NT2/D1 (cell line): ENCODE measurements around the gene TMEFF1.

Experiments used
- DNase-seq: peaks from one replicate; pipeline ENCODE4 v3.0.0-alpha.2; 2011; ENCODE audit warnings: low read depth, low spot score
- H3K27me3 ChIP-seq: 2 replicates; pipeline ENCODE4 v1.6.0; 2011; ENCODE audit warnings: mild to moderate bottlenecking; ENCODE audit not compliant: insufficient read length, insufficient read depth
- H3K36me3 ChIP-seq: 2 replicates; pipeline ENCODE4 v1.6.1; 2011; ENCODE audit warnings: mild to moderate bottlenecking, low read length, mixed read lengths; ENCODE audit not compliant: insufficient read depth, insufficient read length
- H3K4me1 ChIP-seq: 2 replicates; pipeline ENCODE4 v1.5.1; 2011; ENCODE audit not compliant: insufficient read depth, insufficient read length
- H3K4me3 ChIP-seq: 2 replicates; pipeline ENCODE4 v1.5.1; 2011; ENCODE audit warnings: low read depth; ENCODE audit not compliant: insufficient read length
- H3K9ac ChIP-seq: 2 replicates; pipeline ENCODE4 v1.6.0; 2011; ENCODE audit warnings: low read depth; ENCODE audit not compliant: insufficient read length
- H3K9me3 ChIP-seq: 2 replicates; pipeline ENCODE4 v1.5.1; 2011; ENCODE audit warnings: mild to moderate bottlenecking, low read length; ENCODE audit not compliant: insufficient read depth
- SUZ12 ChIP-seq: IDR thresholded peaks from 2 replicates; pipeline ENCODE4 v1.6.1; 2011; ENCODE audit not compliant: insufficient read length, insufficient read depth; ENCODE audit errors: extremely low read depth
- YY1 ChIP-seq: IDR thresholded peaks from 2 replicates; pipeline ENCODE4 v1.6.1; 2011; ENCODE audit not compliant: insufficient read length, insufficient read depth
- ZNF274 ChIP-seq: IDR thresholded peaks from 2 replicates; pipeline ENCODE4 v1.6.1; 2011; ENCODE audit warnings: mild to moderate bottlenecking, low read depth, low read length

Gene TMEFF1

DNA sequence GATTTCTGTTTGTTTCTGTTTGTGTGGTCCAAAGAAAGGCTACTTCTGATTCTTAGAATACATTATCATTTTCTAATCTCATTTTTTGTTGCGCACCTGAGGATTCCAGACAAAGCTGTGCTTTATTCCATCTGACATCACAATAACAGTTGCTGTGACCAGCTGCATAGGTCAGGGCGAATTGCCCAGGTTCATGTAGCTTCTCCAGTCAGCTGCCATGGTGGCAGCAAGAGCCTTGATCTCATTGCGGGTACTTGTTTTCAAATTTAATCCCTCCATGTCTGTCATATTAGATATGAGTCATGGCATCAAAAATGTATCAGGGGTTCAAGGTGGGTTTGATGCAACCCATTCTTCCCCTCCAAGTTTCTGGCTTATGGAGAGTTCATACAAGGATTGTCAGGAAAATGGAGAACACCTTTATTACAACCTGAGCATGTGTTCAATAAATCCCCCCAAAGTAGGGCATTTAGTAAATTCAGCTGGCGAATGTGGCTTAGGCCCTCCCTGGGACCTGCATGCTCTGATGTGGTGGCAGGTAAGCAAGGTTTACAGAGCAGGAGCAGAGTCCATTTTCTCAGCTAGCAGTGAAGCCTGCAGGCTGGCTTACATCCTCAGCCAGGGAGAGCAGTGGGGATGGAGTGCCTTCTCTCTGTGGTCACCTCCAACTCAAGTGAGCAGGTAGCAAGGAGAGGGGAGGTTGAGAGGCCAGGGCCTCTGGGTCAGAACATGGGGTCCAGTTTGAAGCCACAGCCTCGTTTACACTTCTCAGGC is 118.9 kb downstream of the TMEFF1 start:
- no peak for DNase-seq
- Histone ChIP-seq H3K9ac (no peak overlapping the region), H3K27me3 (no peaks in the 10 kb centered on the region), H3K4me1 (no peaks in the 10 kb centered on the region), H3K36me3 (peaks cover 8% of the 10 kb centered on the region), H3K4me3 (no peak overlapping the region), H3K9me3 (no peaks in the 10 kb centered on the region)
- TF ChIP-seq SUZ12 (no peak), ZNF274 (no peak), YY1 (no peak)

DNA sequence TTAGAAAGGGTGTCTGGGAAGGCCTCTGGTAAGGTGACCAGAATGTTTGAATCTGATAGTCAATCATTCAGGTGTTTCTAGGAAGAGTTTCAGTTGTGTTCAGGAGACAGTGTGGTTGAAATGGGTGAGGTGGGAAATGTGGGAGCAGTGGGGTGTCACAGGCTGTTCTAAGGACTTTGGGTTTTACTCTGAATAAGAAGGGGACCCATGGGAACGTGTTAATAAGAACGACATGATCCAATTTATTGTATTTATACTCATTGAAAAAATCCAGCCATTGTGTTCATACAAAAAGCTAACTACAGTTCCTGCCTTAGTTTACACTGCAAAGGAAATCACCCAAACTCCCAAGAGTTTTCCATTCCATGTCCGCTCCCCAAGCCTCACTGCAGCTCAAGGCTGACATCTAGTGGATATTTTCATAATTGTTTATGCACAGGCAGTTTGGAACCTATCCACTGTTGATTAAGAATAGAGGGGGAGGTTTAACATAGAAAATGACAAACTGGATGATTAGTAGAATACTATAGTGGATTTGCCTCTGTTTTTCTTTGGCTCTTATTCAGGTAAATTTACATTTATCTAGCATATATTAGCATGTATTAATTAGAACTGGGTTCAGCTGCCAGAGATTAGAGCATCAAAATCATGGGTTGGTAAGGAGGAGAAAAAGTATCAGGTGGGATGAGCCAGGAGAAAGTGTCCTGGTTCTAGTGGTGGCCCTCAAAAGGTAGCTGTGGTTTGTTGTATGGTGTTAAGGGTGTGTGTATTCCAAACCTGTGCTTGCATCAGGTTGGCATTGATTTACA is 122.6 kb downstream of the TMEFF1 start:
- no peak overlapping the region for H3K9ac ChIP-seq
- no peaks in the 10 kb centered on the region for H3K36me3 ChIP-seq
- DNase-seq = peak; percentile 61
- H3K27me3 ChIP-seq = peaks cover 7% of the 10 kb centered on the region
- TF ChIP-seq YY1 = no peak
- no peak for TF ChIP-seq ZNF274
- TF ChIP-seq SUZ12 = no peak
- no peaks in the 10 kb centered on the region for H3K9me3 ChIP-seq
- no peaks in the 10 kb centered on the region for H3K4me1 ChIP-seq
- H3K4me3 ChIP-seq = no peak overlapping the region

DNA sequence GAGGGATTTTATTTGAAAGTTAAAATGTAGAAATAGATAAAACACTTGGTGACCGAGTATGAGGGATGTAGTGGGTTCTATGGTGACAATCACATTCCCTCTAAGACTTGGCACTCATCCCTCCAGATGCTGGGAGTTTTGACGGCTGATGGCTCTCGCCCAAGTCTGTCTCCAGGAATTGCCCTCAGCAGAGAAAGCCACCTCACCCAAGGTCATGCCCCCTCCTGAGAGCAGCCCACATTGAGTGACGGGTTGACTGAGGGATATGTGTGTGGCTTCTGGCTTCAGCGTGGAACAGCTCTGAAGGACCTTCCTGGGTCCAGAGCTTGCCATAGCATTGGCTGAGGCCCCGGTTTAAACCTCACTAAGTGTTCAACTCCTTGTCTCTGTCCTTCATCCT is 124.3 kb downstream of the TMEFF1 start:
- H3K9me3 ChIP-seq = no peaks in the 10 kb centered on the region
- H3K4me3 ChIP-seq = no peak overlapping the region
- H3K27me3 ChIP-seq = peaks cover 7% of the 10 kb centered on the region
- H3K9ac ChIP-seq = no peak overlapping the region
- H3K36me3 ChIP-seq = no peaks in the 10 kb centered on the region
- TF ChIP-seq ZNF274 (no peak), YY1 (no peak), SUZ12 (no peak)
- H3K4me1 ChIP-seq = no peaks in the 10 kb centered on the region
- DNase-seq = no peak

DNA sequence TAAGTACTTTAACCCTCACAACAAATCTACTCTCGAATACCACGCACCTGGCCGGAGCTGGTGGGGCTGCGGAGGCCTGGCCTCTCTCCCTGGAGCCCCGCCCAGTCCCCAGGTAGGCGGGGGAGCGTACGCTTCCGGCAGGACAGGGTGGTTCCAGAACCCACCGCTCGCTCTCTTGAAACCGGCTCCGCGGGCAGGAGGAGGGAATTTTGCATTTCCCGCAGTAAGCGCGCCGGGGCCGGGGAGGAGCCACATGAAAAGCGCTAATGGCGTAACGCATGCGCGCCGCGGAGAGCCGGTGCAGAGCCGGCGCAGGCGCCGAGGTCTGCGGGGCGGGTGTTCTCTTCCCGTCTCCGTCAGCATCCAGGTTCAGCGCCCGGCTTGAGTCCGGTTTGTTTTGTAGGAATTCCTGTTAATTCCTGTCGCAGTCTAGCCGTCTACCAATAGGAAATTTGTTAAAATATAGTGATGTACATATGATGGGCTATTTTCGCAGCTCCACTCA is 125.7 kb downstream of the TMEFF1 start:
- Histone ChIP-seq H3K9ac (peak overlapping the region; percentile 12), H3K27me3 (peaks cover 7% of the 10 kb centered on the region), H3K9me3 (no peaks in the 10 kb centered on the region), H3K36me3 (no peaks in the 10 kb centered on the region), H3K4me1 (no peaks in the 10 kb centered on the region), H3K4me3 (peak overlapping the region; percentile 27)
- peak; percentile 91 for DNase-seq
- TF ChIP-seq SUZ12 (no peak), ZNF274 (no peak), YY1 (no peak)

DNA sequence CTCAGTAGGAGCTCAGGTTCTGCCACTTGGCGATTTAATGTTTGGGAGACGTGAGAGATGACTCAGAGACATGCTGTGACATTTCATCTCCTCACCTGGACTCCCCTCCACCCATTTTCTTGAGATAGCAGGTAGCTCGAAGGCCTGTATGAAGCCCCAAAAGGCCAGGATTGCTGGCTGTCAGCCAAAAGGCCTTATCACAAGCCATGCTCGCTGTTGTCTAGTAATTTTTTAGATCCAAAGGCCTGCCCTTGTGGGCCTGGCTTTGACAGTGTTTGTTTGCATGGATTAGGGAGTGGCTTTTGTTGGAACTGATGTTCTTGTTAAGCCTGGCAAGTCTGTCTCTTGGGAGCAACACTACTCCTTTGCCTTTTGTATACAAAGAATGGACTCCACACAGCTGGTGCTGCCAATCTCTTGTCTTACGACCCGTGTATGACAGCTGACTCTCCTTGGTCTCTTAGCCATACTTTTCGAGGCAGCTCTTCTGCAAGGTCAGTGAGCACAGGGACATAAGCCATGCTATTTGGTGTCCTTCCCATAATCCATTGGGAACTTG is 127.7 kb downstream of the TMEFF1 start:
- DNase-seq = no peak
- no peaks in the 10 kb centered on the region for H3K36me3 ChIP-seq
- peaks cover 7% of the 10 kb centered on the region for H3K27me3 ChIP-seq
- no peaks in the 10 kb centered on the region for H3K9me3 ChIP-seq
- TF ChIP-seq SUZ12 = no peak
- TF ChIP-seq ZNF274 = no peak
- no peak for TF ChIP-seq YY1
- H3K4me3 ChIP-seq = no peak overlapping the region
- no peak overlapping the region for H3K9ac ChIP-seq
- no peaks in the 10 kb centered on the region for H3K4me1 ChIP-seq

DNA sequence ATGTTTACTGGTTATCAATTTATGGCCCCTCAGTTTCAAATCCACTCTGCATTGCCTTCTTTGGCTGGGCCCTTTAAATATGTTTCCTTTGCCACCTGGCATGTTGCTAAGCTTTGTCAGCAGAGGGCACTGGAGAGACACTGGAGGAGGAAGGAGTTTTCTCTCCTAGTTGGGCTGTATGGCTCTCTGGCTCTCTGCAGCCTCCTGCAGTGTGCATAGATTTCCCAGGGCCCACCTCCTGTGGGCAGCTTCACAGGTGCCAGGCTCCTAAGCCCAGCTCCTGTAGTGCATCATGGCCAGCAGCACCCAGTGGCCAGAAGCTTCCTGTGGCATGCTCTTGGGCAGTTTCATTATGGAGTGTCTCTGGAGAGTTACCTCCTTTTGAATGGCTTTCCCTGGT is 128.3 kb downstream of the TMEFF1 start:
- Histone ChIP-seq H3K36me3 (no peaks in the 10 kb centered on the region), H3K9ac (no peak overlapping the region), H3K9me3 (no peaks in the 10 kb centered on the region), H3K4me3 (no peak overlapping the region), H3K27me3 (peaks cover 7% of the 10 kb centered on the region), H3K4me1 (no peaks in the 10 kb centered on the region)
- DNase-seq = peak; percentile 75
- TF ChIP-seq SUZ12 = no peak
- TF ChIP-seq YY1 = no peak
- TF ChIP-seq ZNF274 = no peak
